Measurements from ENCODE around the gene NOP10. TPM values are rescaled to one million over a fixed set of nuclear protein-coding genes. Genes with fewer than 3 reads are reported as not detected.

The NOP10 gene
- polyA plus RNA-seq, 3 donors, result 107 to 275 (median 237) TPM

GRCh38 chr15:34297059-34297458, 45.9 kb downstream of the NOP10 start:
- 5 to 44% (median 22%) methylated on average over 1 of the region's 1 CpG for WGBS, 3 donors
- no peak overlapping the region for H3K27ac ChIP-seq (ENCODE audit: low read depth, low read length)

DNA sequence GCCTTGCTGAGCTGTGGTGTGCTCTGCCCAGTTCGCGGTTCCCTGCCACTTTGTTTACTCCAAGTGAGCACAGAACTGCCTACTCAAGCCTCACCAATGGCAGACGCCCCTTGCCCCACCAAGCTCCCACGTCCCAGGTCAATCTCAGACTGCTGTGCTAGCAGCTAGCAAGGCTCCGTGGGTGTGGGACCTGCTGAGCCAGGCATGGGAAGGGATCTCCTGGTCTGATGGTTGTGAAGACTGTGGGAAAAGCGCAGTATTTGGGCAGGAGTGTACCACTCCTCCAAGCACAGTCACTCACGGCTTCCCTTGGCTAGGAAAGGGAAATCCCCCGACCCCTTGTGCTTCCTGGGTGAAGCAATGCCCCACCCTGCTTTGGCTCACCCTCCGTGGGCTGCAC, 50.3 kb downstream of the NOP10 start:
- H3K27ac ChIP-seq (ENCODE audit: low read depth, low read length), result no peak overlapping the region
- WGBS, 3 donors, result 86 to 96% (median 95%) methylated on average over 9 of the region's 9 CpGs

Other genes with a start within 250 kb of the NOP10 start
- gene EMC7, start 241.3 kb downstream of the NOP10 start, polyA plus RNA-seq, result 10 to 100 TPM; 50.0 to 93.1 (median 52.4) TPM
- under 1 TPM; 0.45 to 0.61 (median 0.46) TPM for gene PGBD4, start 241.1 kb downstream of the NOP10 start, polyA plus RNA-seq
- gene KATNBL1, start 133.0 kb downstream of the NOP10 start, polyA plus RNA-seq, result 10 to 100 TPM in 2 of 3 donors, 1 to 10 TPM in 1; 7.9 to 22.5 (median 19.4) TPM
- 100 to 1,000 TPM in 2 of 3 donors, 10 to 100 TPM in 1; 68.2 to 133 (median 126) TPM for gene EMC4, start 118.1 kb downstream of the NOP10 start, polyA plus RNA-seq
- gene SLC12A6, start 5.4 kb downstream of the NOP10 start, polyA plus RNA-seq, result 1 to 10 TPM; 3.6 to 7.6 (median 5.8) TPM
- gene NUTM1, start 179 bp upstream of the NOP10 start, polyA plus RNA-seq, result not detected
- 10 to 100 TPM; 11.4 to 39.8 (median 20.7) TPM for gene LPCAT4, start 24.1 kb upstream of the NOP10 start, polyA plus RNA-seq
- gene GOLGA8A, start 94.7 kb upstream of the NOP10 start, polyA plus RNA-seq, result 10 to 100 TPM; 21.4 to 48.3 (median 30.4) TPM
- 10 to 100 TPM; 26.9 to 57.2 (median 29.1) TPM for gene GOLGA8B, start 240.5 kb upstream of the NOP10 start, polyA plus RNA-seq

Data from adipose tissue (tissue), 3 donors.